Endothelial cell of umbilical vein (primary cell): Measurements from ENCODE around the gene SHC1. TPM values are rescaled to one million over a fixed set of nuclear protein-coding genes. Genes with fewer than 3 reads are reported as not detected.

Experiments used
- BruUV-seq: library from RNA; stranded (reverse); fragments of 400-500 nt; replicated peaks from 2 replicates; lab custom pipeline; 2021; lab: Mats Ljungman, UMichigan
- CTCF ChIA-PET: fragments of 300-600, 350-600 bp; sonication (Branson Sonifier 250); formaldehyde crosslinking; loops from one replicate; lab custom pipeline; 2021; ENCODE audit warnings: antibody characterized with exemption, inconsistent platforms; lab: Charles Lee
- POLR2A ChIA-PET: fragments of 300-600, 350-600 bp; sonication (Branson Sonifier 250); formaldehyde crosslinking; loops from one replicate; lab custom pipeline; 2021; ENCODE audit warnings: antibody characterized with exemption, inconsistent platforms; lab: Charles Lee
- DNase-seq: peaks from one replicate; pipeline ENCODE4 v3.0.0-alpha.2; 2011; ENCODE audit warnings: low read depth, low spot score
- FAIRE-seq: peaks from 2 replicates; lab custom pipeline; 2011; peaks lifted over from hg19 to GRCh38; lab: Jason Lieb, UNC
- H2AFZ ChIP-seq: 2 replicates; pipeline ENCODE4 v1.6.0; 2012; ENCODE audit warnings: low read depth, low read length, control low read depth, inconsistent platforms
- H3K27ac ChIP-seq: 2 replicates; pipeline ENCODE4 v1.5.1; 2011; ENCODE audit warnings: low read depth, mild to moderate bottlenecking, control low read depth, low read length, moderate library complexity; ENCODE audit not compliant: insufficient read depth
- H3K27me3 ChIP-seq, 2 experiments: 2 replicates each; pipeline versions ENCODE4 v1.6.0 to v1.6.1; 2011; ENCODE audit warnings: low read length in 2 of 2, mixed read lengths in 1 of 2; ENCODE audit not compliant: control insufficient read depth in 2 of 2, insufficient read depth in 2 of 2
- H3K36me3 ChIP-seq, 2 experiments: 2 replicates in 1 of 2; 3 replicates in 1 of 2; pipeline ENCODE4 v1.5.1; 2011; ENCODE audit warnings: low read length in 2 of 2, mild to moderate bottlenecking in 1 of 2, moderate library complexity in 1 of 2; ENCODE audit not compliant: control insufficient read depth in 2 of 2, insufficient read depth in 2 of 2; ENCODE audit errors: extremely low read depth in 1 of 2
- H3K4me1 ChIP-seq: 3 replicates; pipeline ENCODE4 v1.5.1; 2011; ENCODE audit warnings: mild to moderate bottlenecking, low read length; ENCODE audit not compliant: control insufficient read depth, insufficient read depth; ENCODE audit errors: extremely low read depth
- H3K4me2 ChIP-seq: 2 replicates; pipeline ENCODE4 v1.6.1; 2011; ENCODE audit warnings: low read length, control low read depth, mixed read lengths; ENCODE audit not compliant: insufficient read depth
- H3K4me3 ChIP-seq, 3 experiments: fragments of 200-600 bp in 1 of 3; sonication (generic), shearing (Covaris generic) in 1 of 3; replicated peaks in 1 of 3; 2 replicates each; pipeline ENCODE4 v1.5.1; 2011 to 2016; ENCODE audit warnings: control low read depth in 3 of 3, low read length in 3 of 3, mild to moderate bottlenecking in 2 of 3, inconsistent platforms in 1 of 3, low read depth in 1 of 3, moderate library complexity in 1 of 3; ENCODE audit not compliant: insufficient read depth in 1 of 3
- H3K79me2 ChIP-seq: 2 replicates; pipeline ENCODE4 v1.6.0; 2012; ENCODE audit warnings: low read length, inconsistent platforms; ENCODE audit not compliant: control insufficient read depth, insufficient read depth
- H3K9ac ChIP-seq: replicated peaks from 2 replicates; pipeline ENCODE3; 2011; ENCODE audit warnings: low read length, control low read depth; ENCODE audit not compliant: insufficient read depth; ENCODE audit errors: extremely low read depth
- H3K9me1 ChIP-seq: replicated peaks from 3 replicates; pipeline ENCODE4 v1.6.0; 2011; ENCODE audit warnings: mild to moderate bottlenecking, low read length; ENCODE audit not compliant: control insufficient read depth, insufficient read depth; ENCODE audit errors: extremely low read depth
- H3K9me3 ChIP-seq: replicated peaks from 2 replicates; pipeline ENCODE4 v1.5.1; 2012; ENCODE audit warnings: low read length, inconsistent platforms; ENCODE audit not compliant: control insufficient read depth, insufficient read depth
- H4K20me1 ChIP-seq: replicated peaks from 2 replicates; pipeline ENCODE3; 2011; ENCODE audit warnings: mild to moderate bottlenecking, low read length; ENCODE audit not compliant: control insufficient read depth, insufficient read depth; ENCODE audit errors: extremely low read depth
- CTCF ChIP-seq, 2 donors: IDR thresholded peaks; 1 replicate in 1 of 2; 2 replicates in 1 of 2; pipeline ENCODE4 v1.5.1; 2011; ENCODE audit warnings: low read length in 2 of 2, mild to moderate bottlenecking in 2 of 2, moderate library complexity in 2 of 2, control low read depth in 1 of 2, inconsistent platforms in 1 of 2, low read depth in 1 of 2; ENCODE audit not compliant: insufficient read depth in 1 of 2; ENCODE audit errors: extremely low read depth in 1 of 2
- EZH2 ChIP-seq: IDR thresholded peaks from 2 replicates; pipeline ENCODE4 v1.6.1; 2012; ENCODE audit warnings: borderline replicate concordance, low read depth, mild to moderate bottlenecking, moderate library complexity, low read length, inconsistent platforms; ENCODE audit not compliant: severe bottlenecking
- FOS ChIP-seq: IDR thresholded peaks from 2 replicates; pipeline ENCODE4 v1.6.1; 2011; ENCODE audit warnings: mild to moderate bottlenecking, low read length, moderate library complexity, borderline replicate concordance; ENCODE audit not compliant: insufficient read depth
- GATA2 ChIP-seq: IDR thresholded peaks from 2 replicates; pipeline ENCODE4 v1.7.0; 2011; ENCODE audit warnings: low read depth, mild to moderate bottlenecking, moderate library complexity, mixed read lengths, low read length; ENCODE audit not compliant: insufficient read length, insufficient read depth
- JUN ChIP-seq: IDR thresholded peaks from 2 replicates; pipeline ENCODE4 v1.6.1; 2011; ENCODE audit warnings: borderline replicate concordance, low read depth; ENCODE audit not compliant: insufficient read length, insufficient read depth
- MYC ChIP-seq: IDR thresholded peaks from one replicate; pipeline ENCODE4 v1.6.1; 2011; ENCODE audit warnings: mild to moderate bottlenecking, low read depth, low read length
- POLR2A ChIP-seq: IDR thresholded peaks from 2 replicates; pipeline ENCODE4 v1.6.1; 2012; ENCODE audit warnings: low read depth, mild to moderate bottlenecking, control low read depth, low read length
- POLR2AphosphoS5 ChIP-seq: IDR thresholded peaks from 2 replicates; pipeline ENCODE4 v1.6.1; 2012; ENCODE audit warnings: low read depth, mild to moderate bottlenecking, control low read depth, low read length, moderate library complexity; ENCODE audit not compliant: insufficient read depth
- dilution Hi-C: fragments of 300-500 bp; cut with MboI; formaldehyde crosslinking; loops from one replicate; pipeline ENCODE4 v1.15.0; 2019; ENCODE audit warnings: low sequenced_read_pairs; ENCODE audit not compliant: extremely low pct_ligation_motif_present
- intact Hi-C: fragments of 100-400 bp; cut with micrococcal nuclease; formaldehyde crosslinking; loops from one replicate; pipeline ENCODE4 v1.10.0; 2022
- polyA plus RNA-seq, 4 experiments: library from polyadenylated mRNA; depleted of rRNA in 3 of 4; stranded (reverse) in 3 of 4; unstranded in 1 of 4; fragments of >200 nt; gene quantifications; 2 replicates each; pipeline versions ENCODE4 v1.2.1 to v1.2.3, GENCODE V29; 2011 to 2012; ENCODE audit warnings: missing spikeins in 1 of 4
- total RNA-seq: library from RNA; stranded (reverse); gene quantifications from 2 replicates; pipeline ENCODE4 v1.2.3, GENCODE V29; 2021
- TF ChIP-seq, protein P1 (sequence below): IDR thresholded peaks from 2 replicates; pipeline ENCODE4 v1.6.1; 2011; ENCODE audit not compliant: insufficient read depth, insufficient read length

The SHC1 gene
- total and polyA plus RNA-seq, 2 donors (not counting 3 experiments of a cell fraction or from before 2014, with no cell fraction given) = 316 to 324 TPM

DNA sequence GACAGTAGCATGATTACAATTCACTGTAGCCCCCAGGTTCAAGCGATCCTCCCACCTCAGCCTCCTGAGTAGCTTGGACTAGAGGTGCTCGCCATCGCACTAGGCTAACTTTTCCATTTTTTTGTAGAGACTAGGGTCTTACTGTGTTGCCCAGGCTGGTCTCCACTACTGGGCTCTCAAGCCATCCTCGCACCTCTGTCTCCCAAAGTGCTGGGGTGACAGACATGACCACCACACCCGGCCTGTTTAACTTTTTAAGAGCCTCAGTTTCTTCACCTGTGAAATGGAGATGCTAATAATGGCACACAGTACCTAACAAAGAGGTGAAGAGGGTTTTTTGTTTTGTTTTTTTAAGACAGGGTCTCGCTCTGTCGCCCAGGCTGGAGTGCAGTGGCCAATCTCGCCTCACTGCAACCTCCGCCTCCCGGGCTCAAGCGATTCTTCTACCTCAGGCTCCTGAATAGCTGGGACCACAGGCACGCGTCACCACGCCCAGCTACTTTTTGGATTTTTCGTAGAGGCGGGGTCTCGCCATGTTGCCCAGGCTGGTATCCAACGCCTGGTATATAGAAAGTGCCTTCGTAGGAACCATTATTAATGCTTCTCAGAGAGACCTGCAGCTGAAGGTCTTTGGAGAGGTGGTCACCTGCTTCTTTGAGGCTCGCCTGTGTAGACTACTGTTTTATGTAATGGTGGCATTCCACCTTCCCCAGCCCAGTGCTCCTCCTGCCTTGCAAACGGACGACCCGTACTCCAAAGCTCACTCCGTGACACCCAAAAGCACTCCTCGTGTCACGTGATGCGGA, 34.6 kb downstream of the SHC1 start:
- dilution Hi-C loops = no loop called here
- Histone ChIP-seq H3K4me2 (peak overlapping the region; percentile 74), H3K9me1 (no peaks in the 10 kb centered on the region), H3K9ac (peak overlapping the region; percentile 89), H4K20me1 (no peaks in the 10 kb centered on the region), H3K79me2 (no peaks in the 10 kb centered on the region), H3K4me1 (peaks cover 8% of the 10 kb centered on the region), H3K36me3 (no peaks in the 10 kb centered on the region), H3K27me3 (no peaks in the 10 kb centered on the region), H3K9me3 (no peaks in the 10 kb centered on the region), H3K4me3 (peak overlapping the region; percentile 3 to 79 (median 55)), H3K27ac (peak overlapping the region; percentile 92), H2AFZ (peak overlapping the region; percentile 76)
- intact Hi-C loops = loop anchor here (1.0 to 2.0 kb wide), 3 partner anchors 19 to 377 kb away; partner anchors contain the start of gene UBE2Q1
- FAIRE-seq = no peak
- ChIA-PET POLR2A (interaction anchor here (0.8 to 0.9 kb wide), 2 partner anchors 20 to 51 kb away, joined by 3 to 6 read pairs; partner anchors contain the start of gene PBXIP1), CTCF (interaction anchor here (0.8 to 2.6 kb wide), 23 partner anchors 10 to 376 kb away, joined by 3 to 18 read pairs (median 4); partner anchors contain the start of genes ADAM15, LENEP, PBXIP1 and PYGO2)
- no TSS peak for BruUV-seq
- TF ChIP-seq, protein P1, sequence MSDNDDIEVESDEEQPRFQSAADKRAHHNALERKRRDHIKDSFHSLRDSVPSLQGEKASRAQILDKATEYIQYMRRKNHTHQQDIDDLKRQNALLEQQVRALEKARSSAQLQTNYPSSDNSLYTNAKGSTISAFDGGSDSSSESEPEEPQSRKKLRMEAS = no peak
- TF ChIP-seq JUN (no peak), POLR2A (no peak), FOS (no peak), EZH2 (no peak), POLR2AphosphoS5 (no peak), CTCF (IDR thresholded peaks at IDR 0.05; ENCODE audit: extremely low read depth in 1 of 2, insufficient read depth in 1 of 2, low read depth in 1 of 2, low read length in 2 of 2) (no peak), MYC (no peak), GATA2 (no peak)
- DNase-seq = no peak
